8988T (cell line): Measurements from ENCODE around the gene SLC35A2.

ENCODE experiments used
- DNase-seq: peaks from one replicate; pipeline ENCODE4 v3.0.0; 2011

The SLC35A2 gene

DNA sequence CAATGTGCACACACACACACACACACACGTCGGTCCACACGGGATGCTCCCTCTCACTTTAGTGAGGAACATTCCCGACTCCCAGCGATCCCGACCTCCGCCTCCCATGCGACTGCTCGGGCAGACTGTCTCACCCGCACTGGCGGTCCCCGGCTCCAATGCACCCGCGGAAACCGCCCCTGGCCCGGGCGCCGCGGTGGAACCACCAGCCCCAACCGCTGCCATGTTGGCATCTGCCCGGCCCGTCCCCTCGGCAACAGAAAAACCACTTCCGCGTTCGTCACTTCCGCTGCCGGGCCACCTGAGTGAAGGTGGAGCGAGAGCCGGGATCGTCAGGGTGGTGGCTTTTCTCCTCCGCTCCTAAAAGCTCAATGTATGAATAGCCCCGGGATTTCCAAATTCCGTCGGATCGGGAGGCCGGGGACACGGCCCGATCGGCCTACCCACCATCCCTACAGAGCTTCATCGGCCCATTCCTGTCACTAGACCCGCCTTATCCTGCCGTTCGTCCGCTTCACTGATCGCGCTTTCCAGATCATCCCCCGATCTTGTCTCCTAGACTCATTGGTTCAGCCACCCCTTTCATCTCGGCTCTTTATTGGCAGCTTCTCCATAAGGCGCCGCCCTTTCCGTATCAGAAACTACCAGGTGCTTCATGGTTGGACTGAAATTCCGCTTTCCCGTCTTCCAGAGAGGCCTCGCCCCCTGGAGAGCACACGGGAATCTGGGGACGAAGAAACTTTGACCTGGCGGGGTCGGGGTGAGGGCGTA, at the start of gene SLC35A2:
Gene SLC35A2, minus strand, starts transcription at position 235 of the 771 bp plus-strand sequence. Its CDS starts 10 bp downstream, at position 225.
- DNase-seq = peak; percentile 67

DNA sequence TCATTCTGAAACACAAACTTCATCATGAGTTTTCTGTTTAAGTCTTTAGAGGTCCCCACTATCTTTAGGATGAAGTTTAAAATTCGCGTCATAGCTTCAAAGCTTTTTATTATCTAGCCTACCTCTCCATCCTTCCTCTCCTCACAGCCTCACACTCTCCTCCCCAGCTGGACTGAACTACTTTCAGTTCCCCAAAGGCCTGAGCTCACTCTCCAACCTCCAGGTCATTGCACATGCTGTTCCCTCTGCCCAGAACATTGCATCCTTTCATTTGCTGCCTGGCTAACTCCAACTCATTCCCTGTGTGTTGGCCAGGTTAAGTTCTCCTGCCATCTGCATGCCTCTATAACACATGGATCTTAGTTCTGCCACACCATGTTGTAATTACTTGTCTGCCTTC, 48.8 kb upstream of the SLC35A2 start:
- DNase-seq = no peak

DNA sequence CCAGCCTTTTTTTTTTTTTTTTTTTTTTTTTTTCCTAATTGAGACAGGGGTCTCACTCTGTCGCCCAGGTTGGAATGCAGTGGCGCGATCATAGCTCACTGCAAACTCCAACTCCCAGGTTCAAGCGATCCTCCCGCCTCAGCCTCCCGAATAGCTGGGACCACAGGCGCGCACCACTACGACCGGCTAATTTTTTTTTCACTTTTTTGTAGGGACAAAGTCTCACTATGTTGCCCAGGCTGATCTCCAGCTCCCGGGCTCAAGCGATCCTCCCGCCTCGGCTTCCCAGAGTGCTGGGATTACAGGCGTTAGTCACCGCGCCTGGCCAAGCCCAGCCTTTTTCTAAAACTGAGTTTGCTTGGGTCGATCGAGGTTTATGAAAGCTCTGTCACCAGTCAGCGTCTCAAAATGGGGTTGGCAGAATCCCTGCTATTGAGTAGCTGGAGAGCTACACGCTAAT, 47.2 kb upstream of the SLC35A2 start:
- no peak for DNase-seq

DNA sequence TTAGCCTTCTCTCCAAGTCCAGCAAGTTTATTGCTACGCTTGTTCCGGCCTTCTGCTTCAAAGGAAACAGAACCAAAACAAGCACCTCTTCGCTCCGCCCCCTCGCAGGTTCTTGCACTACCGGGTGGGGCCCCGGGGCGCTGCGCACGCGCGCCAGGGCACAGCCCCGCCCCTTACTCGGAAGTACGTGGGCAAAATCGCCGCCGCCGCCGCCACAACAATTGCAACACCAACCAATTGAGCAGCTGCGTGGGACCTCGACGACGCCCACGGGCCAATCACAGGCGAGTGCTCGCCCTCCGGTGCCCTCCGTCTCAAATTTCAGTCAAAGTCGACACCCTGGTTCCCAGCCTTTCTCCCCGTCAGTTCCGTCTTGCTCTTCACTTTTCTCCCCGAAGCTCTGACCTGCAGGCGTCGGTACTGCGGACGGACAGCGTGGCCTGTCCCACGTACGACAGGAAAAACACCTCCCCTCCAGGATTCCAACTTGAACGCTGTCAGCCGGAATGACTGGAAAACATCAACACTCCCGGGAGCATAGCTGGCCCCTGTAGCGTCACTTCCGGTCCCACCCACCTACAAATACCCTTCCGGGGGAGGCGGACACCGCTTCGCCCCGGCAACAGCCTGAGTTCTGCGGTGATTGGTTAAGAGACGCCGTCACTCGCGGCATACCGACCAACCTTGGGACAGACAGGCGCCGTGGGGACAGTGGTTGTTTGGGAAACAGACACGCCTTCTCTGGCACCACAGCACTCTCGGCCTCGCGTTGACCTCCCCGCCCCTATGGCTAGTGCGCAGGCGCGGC, 46.6 kb upstream of the SLC35A2 start:
- peak; percentile 90 for DNase-seq

DNA sequence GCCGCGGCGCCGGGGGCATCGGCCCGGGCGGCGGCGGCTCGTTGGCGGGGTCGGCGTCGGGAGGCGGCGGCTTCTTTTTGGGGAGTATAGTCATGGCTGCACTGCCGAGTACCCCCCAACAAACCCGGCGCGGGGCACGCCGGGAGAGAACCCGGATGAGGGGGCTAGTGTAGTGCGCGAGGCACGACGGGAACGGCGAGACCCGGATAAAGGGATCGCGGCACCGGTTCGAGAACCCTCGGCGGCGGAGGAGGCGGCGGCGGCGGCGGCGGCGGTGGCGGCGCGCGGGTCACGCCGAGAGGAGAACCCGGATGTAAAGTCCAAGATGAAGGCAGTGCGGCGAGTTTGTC, 46.0 kb upstream of the SLC35A2 start, which contains the start of gene OTUD5:
Gene OTUD5, minus strand, starts transcription at position 131 of the 350 bp plus-strand sequence. Its CDS starts 37 bp downstream, at position 94.
- DNase-seq = peak; percentile 73

DNA sequence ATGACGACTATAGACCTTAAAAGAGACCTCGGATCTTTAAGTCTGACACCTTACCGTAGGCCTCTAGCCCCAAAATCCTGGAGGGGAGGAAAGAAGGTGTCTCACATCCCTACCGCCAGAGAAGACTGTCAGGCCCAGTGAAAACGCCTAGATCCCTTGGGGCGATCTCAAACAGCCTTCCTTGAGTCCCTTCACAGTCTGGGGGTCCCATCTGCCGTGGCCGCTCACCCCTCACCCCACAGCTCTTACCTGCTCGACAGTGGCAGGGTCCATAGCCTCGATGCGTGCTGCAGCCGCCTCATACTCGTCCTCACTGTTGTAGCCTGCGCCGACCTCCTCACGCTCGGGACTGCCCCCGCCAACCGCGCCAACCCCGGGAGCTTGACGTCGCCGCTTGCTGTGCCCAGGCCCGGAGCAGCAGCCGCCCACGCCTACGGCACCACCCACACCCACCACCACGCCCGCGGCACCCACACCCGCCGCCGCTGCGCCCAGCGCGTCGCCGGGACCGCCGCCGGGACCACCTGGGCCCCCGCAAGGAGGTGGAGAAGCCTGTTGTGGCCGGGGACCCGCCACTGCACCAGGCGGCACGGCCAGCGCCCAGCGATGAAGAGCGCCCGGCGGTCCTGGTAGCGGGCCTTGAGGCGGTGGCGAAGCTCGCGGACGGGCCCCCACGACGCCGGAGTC, 45.4 kb upstream of the SLC35A2 start:
- no peak for DNase-seq

DNA sequence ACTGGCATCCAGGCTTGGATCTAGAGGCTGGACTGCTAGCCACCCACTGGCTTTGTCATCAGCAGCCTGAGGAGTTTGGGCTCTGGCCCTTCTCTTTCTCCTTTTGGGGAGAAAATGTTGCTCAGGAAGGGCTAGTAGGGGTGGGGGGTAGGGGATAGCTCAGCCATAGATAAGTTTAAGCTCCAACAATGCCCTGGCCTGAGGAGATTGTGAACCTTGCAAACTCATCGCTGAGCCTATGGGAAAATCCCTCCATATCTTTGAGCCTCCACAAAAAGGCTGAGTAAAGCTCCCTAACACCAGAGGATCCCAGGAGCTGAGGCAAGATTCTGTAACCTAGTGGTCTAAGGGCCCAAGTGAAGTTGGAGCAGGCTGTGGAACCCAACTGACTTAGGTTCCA, 37.1 kb upstream of the SLC35A2 start:
- no peak for DNase-seq

DNA sequence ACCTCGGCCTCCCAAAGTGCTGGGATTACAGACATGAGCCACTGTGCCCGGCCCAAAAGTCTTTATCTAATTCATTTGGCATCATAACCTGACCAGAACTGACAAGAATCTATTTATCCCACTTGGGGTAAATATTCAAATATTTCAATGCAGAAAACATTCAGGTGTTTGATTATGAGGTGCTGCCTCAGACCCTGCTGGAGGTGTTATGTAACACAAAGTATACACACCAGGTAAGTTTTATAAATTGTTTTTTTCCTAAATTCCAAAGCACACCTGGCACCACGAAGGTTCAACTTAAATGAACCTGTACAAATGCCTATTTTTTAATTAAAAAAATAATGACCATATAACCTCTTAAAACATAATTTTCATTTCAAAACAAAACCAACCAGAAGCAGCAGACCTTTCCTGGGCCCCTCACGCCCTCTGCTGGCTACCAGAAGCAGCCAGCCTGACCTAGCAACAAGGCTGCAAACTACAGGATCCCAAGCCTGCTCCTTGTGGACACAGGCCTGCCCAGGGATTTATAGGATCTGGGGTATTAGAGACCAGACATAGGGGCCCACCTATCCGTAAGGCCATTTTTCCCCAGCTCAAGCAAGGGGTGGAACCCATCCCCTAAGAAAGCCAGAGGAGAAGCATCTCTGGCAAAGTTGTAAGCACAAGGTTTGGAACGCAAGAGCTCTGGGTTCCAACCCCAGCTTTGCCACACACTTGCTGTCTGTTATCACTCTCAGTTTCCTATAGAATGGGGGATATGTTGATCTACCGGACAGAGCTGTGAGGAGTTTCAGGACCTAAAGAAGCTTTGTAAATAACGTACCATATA, 34.3 kb upstream of the SLC35A2 start:
- peak; percentile 74 for DNase-seq

DNA sequence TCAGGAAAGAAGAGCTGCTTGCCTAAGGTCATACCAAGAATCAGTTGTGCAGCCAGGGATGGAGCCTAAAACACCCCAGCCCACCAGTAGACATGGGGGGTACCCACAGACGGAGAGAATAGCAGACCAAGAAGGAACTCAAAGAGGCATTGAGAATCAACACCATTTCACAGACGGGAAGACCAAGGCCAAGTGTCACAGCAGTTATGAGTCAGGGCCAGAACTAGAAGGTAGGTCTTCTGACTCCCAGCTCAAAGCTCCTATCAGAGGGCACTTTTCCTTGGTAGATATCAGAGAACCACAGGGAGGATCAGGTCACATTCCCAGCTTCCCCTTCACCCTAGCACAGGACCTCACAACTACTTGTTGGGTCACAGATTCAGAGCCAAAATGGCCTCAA, 31.4 kb upstream of the SLC35A2 start:
- no peak for DNase-seq

DNA sequence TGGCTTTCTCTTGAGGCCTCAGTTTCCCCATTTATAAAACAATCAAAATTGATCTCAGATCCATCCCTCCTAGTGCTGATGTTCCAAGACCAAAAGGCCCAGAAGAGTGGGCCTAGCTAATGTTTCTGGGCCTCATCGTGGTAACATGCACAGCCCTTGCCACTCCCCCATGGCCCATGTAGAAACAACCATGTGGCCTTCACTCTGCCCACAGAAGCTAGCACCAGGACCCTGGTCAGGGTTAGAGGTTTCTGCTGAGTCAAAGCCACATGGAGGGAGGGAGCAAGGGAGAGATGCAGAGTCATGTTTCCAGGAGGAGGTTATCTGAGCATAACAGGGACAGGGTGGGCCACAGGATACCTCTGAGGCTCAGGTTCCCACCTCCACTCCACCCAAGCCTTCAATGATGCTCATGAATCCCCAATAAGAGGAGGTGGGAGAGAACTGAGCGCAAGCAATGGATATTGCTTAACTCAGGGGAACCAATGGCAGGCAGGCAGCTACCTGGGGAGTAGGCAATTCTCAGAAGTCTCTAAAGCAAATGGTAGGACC, 29.0 kb upstream of the SLC35A2 start:
- no peak for DNase-seq

DNA sequence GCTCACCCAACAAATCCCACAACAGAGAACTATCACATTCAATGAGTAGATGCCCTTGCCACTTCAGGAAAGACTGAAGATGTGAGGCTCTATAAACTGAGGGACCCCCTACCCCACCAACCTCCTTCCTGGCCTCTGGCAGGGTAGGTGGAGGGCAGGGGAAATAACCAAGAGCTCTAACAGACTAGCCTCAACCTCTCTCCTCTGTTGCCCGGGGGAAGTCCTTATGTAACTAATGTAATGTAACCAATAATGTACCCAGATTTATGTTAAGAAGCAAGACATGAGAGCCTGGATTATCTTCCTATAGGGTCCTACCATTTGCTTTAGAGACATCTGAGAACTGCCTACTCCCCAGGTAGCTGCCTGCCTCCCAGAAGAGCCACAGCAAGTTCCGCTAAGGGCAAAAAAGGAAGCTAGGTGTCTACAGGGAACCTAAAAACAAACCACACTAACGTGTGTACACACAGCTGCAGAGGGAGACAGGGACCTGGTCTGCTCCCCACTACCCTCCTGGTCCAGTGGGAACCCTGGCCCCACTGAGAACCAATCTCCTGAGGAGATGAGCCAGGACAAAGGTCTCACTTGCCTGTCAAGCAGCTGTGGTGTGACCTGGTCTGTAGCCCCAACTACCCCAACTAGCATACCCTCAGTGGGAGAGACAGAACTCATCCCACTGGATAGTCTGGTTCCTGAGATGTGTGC, 28.2 kb upstream of the SLC35A2 start:
- no peak for DNase-seq

DNA sequence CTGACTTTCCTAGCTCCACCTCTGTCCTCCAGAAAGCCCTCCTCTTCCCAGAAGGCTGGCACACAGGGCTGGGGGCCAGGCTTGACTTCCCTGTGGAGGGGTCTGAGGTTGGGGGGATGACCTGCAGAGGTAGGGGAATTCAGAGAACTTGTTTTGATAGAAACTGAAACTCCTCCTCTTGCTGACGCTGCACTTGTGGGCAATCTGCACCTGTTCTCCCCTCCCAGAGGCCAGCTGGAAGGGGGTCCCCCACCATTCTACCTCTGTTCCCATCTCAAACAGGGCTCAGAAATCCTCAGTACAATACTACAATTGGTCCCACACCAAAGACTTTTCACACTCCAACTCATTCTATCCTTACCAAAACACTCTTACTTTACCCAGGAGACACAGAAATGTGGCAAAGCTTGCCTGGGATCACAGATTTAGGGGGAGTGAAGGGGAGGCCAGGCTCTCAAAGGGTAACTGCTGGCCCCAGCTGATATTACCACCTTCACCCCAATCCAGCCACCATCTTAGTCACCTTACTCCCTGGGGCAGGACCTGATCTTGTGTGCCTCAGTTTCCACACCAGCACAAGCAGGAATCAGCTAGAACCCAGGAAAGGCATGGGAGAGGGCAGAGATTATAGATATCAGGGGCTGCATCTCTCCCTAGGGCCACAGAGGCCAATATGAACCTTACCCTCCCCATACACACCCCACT, 27.4 kb upstream of the SLC35A2 start:
- DNase-seq = no peak

DNA sequence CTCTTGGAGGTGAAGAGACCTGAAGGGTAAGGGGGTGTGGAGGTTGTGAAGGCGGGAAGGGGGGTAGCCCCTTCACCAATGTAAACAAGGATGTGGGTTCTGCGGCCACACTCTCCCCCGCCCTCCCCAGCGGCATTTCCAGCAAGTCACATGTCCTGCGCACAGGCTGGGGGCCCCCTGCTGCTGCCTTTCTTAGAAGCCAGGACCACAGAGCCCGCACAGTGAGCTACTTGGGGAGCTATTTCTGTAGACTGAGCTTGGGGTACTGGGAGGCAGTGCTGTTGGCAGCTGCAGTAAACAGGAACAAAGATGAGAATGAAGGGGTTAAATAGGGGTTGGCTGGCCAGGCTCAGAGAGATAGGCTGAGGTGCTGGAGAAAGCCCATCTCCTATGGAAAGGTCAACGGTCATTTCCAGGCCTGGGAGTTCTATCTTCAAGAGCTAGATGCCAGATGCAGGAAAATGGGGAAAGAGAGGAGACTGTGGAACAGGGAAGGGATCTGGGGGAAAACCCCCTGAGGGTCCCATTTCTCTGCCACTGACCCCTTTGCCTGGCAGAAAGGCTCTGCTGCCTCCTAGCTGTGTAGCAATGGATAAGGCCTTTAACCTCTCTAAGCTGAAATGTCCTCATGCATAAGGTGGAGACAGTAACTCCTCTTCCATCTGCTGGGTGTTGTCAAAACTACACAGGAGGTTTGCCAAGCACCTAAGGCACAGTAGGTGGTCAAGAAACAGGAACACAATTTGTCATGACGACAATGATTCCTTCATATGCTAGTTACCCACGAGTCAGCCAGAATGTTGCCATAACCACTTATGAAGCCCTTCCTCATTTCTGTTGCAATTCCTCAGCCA, 25.8 kb upstream of the SLC35A2 start:
- DNase-seq = no peak

DNA sequence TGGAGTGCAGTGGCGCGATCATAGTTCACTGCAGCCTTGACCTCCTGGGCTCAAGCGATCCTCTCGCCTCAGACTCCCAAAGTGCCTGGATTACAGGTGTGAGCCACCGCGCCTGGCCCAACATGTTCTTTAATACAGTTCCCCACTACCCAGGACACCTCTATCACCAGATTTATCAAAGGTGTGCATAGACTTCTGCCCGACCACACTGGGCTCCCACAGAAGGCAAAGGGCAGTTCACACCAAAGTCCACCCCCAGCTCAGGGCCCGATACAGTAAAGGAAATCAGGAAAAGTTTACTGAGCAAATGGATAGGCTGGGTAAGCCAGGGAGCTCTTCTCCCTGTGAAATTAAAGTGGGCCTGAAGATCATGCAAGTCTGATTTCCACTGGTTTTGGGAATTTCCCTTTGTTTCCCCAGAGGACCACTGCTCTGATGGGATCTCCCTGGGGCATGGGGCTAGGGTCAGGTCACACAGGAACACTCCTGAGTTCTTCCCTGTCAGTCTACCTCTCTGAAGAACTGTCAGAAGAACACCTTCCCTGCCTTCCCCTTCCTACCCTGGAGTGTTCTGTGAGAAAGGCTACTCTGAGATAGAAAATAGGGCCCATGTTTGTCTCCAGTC, 25.1 kb upstream of the SLC35A2 start:
- DNase-seq = no peak

DNA sequence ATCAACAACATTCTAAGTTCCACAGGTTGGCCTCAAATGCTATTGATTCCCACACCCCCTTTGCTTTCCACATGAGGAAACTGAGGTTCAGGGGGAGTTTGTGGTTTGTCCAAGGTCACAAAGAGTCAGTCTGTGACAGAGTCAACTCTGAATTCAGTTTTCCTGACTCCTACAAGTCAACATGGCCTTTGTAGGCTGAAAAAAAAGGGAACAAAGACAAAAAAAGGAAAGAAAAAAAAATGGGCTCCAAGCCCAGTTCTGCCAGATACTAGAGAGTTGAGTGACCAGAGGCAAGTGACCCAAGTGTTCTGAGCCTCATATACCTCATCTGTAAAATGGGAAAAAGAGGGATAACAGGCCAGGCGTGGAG, 23.8 kb upstream of the SLC35A2 start:
- DNase-seq = no peak

DNA sequence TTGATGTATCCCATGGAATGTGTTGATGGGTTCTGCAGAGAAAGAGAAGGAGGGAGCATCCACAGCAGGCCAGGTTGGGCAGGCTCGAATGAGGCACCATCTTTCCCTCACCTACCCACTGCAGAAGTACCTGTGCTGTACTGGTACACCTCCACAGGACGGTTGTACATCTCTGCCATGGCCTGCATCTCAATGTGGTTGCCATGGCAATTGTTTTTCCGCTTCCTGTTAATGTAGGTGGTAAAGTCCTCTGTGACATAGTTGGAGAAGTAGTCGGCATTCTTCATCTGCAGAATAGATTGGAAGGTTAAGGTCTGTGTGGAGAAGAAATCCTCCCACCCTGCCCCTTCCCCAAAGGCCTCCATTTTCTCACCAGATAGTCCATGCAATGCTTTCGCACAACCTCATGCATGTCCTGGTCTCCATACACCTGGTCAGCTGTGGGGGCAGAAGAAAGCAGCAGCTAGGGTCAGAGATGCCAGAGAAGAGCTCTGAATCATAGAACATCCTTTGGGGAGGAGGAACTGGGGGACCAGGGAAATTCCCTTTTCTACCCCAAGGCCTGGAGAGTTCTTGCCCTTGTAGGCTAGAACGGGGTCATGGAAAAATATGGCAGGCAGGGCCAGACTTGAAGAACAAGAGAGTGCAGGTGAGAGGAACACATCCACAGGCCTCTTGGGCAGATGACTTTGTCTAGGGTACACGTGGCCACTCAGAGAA, 23.3 kb upstream of the SLC35A2 start:
- no peak for DNase-seq

DNA sequence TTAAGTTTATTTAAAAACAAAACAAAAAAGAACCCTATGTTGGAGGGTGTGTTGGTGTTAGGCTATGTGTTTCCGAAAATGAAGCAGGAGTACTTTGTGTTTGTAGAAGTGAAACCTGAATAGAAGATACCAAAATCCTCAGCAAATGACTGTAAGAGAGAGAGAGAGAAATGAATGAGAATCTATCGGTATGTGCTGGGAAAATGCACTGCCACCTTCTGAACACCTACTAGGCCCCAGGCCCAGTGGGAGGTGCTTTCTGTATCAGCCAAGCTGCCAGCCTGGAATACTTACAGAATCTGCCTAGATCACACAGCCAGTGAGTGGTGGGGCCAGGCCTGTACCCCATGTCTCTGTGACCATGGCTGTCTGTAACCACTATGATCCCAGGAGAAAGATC, 22.3 kb upstream of the SLC35A2 start:
- DNase-seq = no peak

DNA sequence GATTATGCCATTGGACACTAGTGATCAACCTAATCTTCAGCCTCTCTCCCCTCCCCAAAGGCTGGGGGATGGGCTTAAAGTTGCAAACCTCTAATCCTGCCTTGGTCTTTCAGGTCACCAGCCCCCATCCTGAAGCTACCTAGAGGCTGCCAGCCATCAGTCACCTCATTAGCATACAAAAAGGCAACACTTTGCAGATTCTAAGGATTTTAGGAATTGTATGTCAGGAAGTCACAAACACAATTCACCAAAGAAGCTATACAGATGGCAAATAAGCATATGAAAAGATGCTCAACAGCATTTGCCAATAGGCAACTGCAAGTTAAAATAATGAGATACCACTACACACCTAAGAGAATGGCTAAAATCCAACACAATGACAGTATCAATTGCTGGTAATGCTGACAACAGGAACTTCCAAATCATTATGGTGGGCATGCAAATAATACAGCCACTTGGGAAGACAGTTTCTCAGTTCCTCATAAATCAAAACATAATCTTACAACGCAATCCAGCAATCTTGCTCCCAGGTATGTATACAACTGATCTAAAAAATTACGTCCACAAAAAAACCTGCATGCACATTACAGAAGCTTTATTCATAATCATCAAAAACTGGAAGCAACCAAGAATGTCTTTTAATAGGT, 16.4 kb upstream of the SLC35A2 start:
- DNase-seq = no peak
